GM10248 (cell line): ENCODE results near the gene SDHA.

Source experiments
- CTCF ChIA-PET: fragments of 300-600 bp; sonication (Branson Sonifier 250); formaldehyde crosslinking; extraction: SDS; loops from one replicate; lab custom pipeline; 2021; ENCODE audit warnings: antibody characterized with exemption; lab: Yijun Ruan, JAX
- POLR2A ChIA-PET: fragments of 350-650 bp; sonication (Branson Sonifier 250); formaldehyde crosslinking; extraction: SDS; loops from one replicate; lab custom pipeline; 2020; ENCODE audit warnings: antibody characterized with exemption; lab: Yijun Ruan, JAX
- DNase-seq: peaks from one replicate; pipeline ENCODE4 v3.0.0; 2012; ENCODE audit errors: extremely low spot score
- CTCF ChIP-seq: IDR thresholded peaks from 2 replicates; pipeline ENCODE4 v1.5.1; 2012; ENCODE audit warnings: mild to moderate bottlenecking, low read depth; ENCODE audit errors: extremely low read depth, missing control alignments, control extremely low read depth

The SDHA gene

GRCh38 chr5:185095-186070, 32.7 kb upstream of the SDHA start:
- TF ChIP-seq CTCF, result no peak
- ChIA-PET CTCF (interaction anchor here (0.9 kb wide), 1 partner anchor 16 kb away, joined by 3 read pairs; no protein-coding TSS in a partner anchor), POLR2A (no interaction called here)
- no peak for DNase-seq

- DNase-seq, result no peak
- ChIA-PET POLR2A (no interaction called here), CTCF (interaction anchor here (2.4 to 2.8 kb wide), 2 partner anchors 32 to 717 kb away, joined by 8 to 17 read pairs; partner anchors contain the start of genes CCDC127 and SDHA)
- TF ChIP-seq CTCF, result no peak
These were observed 31.8 kb upstream of the SDHA start for GRCh38 chr5:186091-187041.

GRCh38 chr5:187042-187431, 31.1 kb upstream of the SDHA start:
- POLR2A ChIA-PET, result no interaction called here
- no peak for TF ChIP-seq CTCF
- DNase-seq, result no peak
- CTCF ChIA-PET, result interaction anchor here (1.6 to 2.8 kb wide), 3 partner anchors 32 to 716 kb away, joined by 5 to 17 read pairs (median 8); partner anchors contain the start of genes CCDC127 and SDHA

GRCh38 chr5:187617-188451, 30.3 kb upstream of the SDHA start:
- ChIA-PET POLR2A (interaction anchor here (0.6 to 1.1 kb wide), 2 partner anchors 83 to 89 kb away, joined by 3 to 5 read pairs; partner anchors contain the start of gene PDCD6), CTCF (interaction anchor here (0.6 to 2.8 kb wide), 26 partner anchors 8 to 981 kb away, joined by 3 to 17 read pairs (median 4); partner anchors contain the start of genes CCDC127, PDCD6 and SDHA)
- DNase-seq, result no peak
- TF ChIP-seq CTCF, result no peak

- TF ChIP-seq CTCF, result peak; percentile 93
- peak; percentile 95 for DNase-seq
- ChIA-PET CTCF (interaction anchor here (0.6 to 2.8 kb wide), 26 partner anchors 9 to 980 kb away, joined by 3 to 17 read pairs (median 4); partner anchors contain the start of genes CCDC127, PDCD6 and SDHA), POLR2A (interaction anchor here (0.6 to 1.1 kb wide), 2 partner anchors 82 to 88 kb away, joined by 3 to 5 read pairs; partner anchors contain the start of gene PDCD6)
These were observed 29.3 kb upstream of the SDHA start for GRCh38 chr5:188488-189481.
